Trophoblast cell (in vitro differentiated cells and primary cell): Measurements from ENCODE around the gene GYPC.
A peak's percentile ranks its signal among the peaks of the same experiment; 100 is the strongest.

Experiments used
- DNase-seq, 2 donors: peaks; one replicate each; pipeline ENCODE4 v3.0.0-alpha.2; 2016
- H2AFZ ChIP-seq: 2 replicates; pipeline ENCODE4 v1.6.1; 2013; ENCODE audit warnings: low read length, moderate library complexity, mild to moderate bottlenecking; ENCODE audit not compliant: insufficient read depth, poor library complexity
- H2AK5ac ChIP-seq: 2 replicates; pipeline ENCODE4 v1.6.1; 2013; ENCODE audit warnings: mild to moderate bottlenecking, low read length
- H2BK120ac ChIP-seq: 2 replicates; pipeline ENCODE4 v1.6.1; 2013; ENCODE audit warnings: low read length, mild to moderate bottlenecking, moderate library complexity; ENCODE audit not compliant: insufficient read depth, poor library complexity
- H2BK12ac ChIP-seq: 2 replicates; pipeline ENCODE4 v1.6.1; 2013; ENCODE audit warnings: mild to moderate bottlenecking, low read length, moderate library complexity
- H2BK5ac ChIP-seq: 2 replicates; pipeline ENCODE4 v1.6.1; 2013; ENCODE audit warnings: low read length, low read depth, moderate library complexity, mild to moderate bottlenecking; ENCODE audit not compliant: poor library complexity
- H3K14ac ChIP-seq: 2 replicates; pipeline ENCODE4 v1.6.1; 2013; ENCODE audit warnings: mild to moderate bottlenecking, low read length
- H3K18ac ChIP-seq: 2 replicates; pipeline ENCODE4 v1.6.1; 2013; ENCODE audit warnings: mild to moderate bottlenecking, low read length
- H3K23ac ChIP-seq: 2 replicates; pipeline ENCODE4 v1.6.1; 2013; ENCODE audit warnings: low read length
- H3K27ac ChIP-seq: 2 replicates; pipeline ENCODE4 v1.5.1; 2013; ENCODE audit warnings: low read depth, mild to moderate bottlenecking, inconsistent platforms, low read length, moderate library complexity
- H3K27me3 ChIP-seq: 2 replicates; pipeline ENCODE4 v1.6.1; 2013; ENCODE audit warnings: inconsistent platforms, mild to moderate bottlenecking, low read length, moderate library complexity; ENCODE audit not compliant: insufficient read depth
- H3K36me3 ChIP-seq, 2 experiments: 1 replicate in 1 of 2; 2 replicates in 1 of 2; pipeline ENCODE4 v1.6.1; 2013; ENCODE audit warnings: low read length in 2 of 2, mild to moderate bottlenecking in 2 of 2, moderate library complexity in 1 of 2; ENCODE audit not compliant: insufficient read depth in 2 of 2, control insufficient read depth in 1 of 2
- H3K4ac ChIP-seq: 2 replicates; pipeline ENCODE4 v1.6.1; 2013; ENCODE audit warnings: low read depth, mild to moderate bottlenecking, low read length, moderate library complexity
- H3K4me1 ChIP-seq, 2 experiments: 1 replicate in 1 of 2; 2 replicates in 1 of 2; pipeline ENCODE4 v1.6.1; 2013; ENCODE audit warnings: low read length in 2 of 2, mild to moderate bottlenecking in 2 of 2, moderate library complexity in 1 of 2; ENCODE audit not compliant: insufficient read depth in 2 of 2, control insufficient read depth in 1 of 2
- H3K4me2 ChIP-seq: 2 replicates; pipeline ENCODE4 v1.6.1; 2013; ENCODE audit warnings: inconsistent platforms, mild to moderate bottlenecking, low read length, moderate library complexity
- H3K4me3 ChIP-seq: 2 replicates; pipeline ENCODE4 v1.5.1; 2013; ENCODE audit warnings: mild to moderate bottlenecking, low read depth, low read length, inconsistent platforms
- H3K79me1 ChIP-seq: one replicate; pipeline ENCODE4 v1.6.1; 2013; ENCODE audit warnings: low read length
- H3K79me2 ChIP-seq: 2 replicates; pipeline ENCODE4 v1.6.1; 2013; ENCODE audit warnings: low read length, mild to moderate bottlenecking; ENCODE audit not compliant: control insufficient read depth, insufficient read depth, poor library complexity
- H3K9ac ChIP-seq: 2 replicates; pipeline ENCODE4 v1.6.1; 2013; ENCODE audit warnings: mild to moderate bottlenecking, low read length
- H3K9me3 ChIP-seq: 2 replicates; pipeline ENCODE4 v1.6.1; 2013; ENCODE audit warnings: low read depth, mild to moderate bottlenecking, control low read depth, inconsistent platforms, low read length; ENCODE audit not compliant: insufficient read depth
- H4K12ac ChIP-seq: 2 replicates; pipeline ENCODE4 v1.6.1; 2013; ENCODE audit warnings: low read depth, mild to moderate bottlenecking, low read length, moderate library complexity
- H4K8ac ChIP-seq: 2 replicates; pipeline ENCODE4 v1.6.1; 2013; ENCODE audit warnings: low read depth, mild to moderate bottlenecking, low read length, moderate library complexity
- H4K91ac ChIP-seq: one replicate; pipeline ENCODE4 v1.6.1; 2013; ENCODE audit warnings: low read depth, mild to moderate bottlenecking, low read length, moderate library complexity
- WGBS: extraction: QIAGEN DNeasy Blood & Tissue Kit; methylation state at CpG from one replicate; pipeline ENCODE4 v1.1.7; 2013; ENCODE audit warnings: missing lambda C conversion rate; ENCODE audit not compliant: insufficient read length, insufficient coverage; ENCODE audit errors: extremely low coverage; 5-methylcytosine and 5-hydroxymethylcytosine counted together

Gene GYPC

DNA sequence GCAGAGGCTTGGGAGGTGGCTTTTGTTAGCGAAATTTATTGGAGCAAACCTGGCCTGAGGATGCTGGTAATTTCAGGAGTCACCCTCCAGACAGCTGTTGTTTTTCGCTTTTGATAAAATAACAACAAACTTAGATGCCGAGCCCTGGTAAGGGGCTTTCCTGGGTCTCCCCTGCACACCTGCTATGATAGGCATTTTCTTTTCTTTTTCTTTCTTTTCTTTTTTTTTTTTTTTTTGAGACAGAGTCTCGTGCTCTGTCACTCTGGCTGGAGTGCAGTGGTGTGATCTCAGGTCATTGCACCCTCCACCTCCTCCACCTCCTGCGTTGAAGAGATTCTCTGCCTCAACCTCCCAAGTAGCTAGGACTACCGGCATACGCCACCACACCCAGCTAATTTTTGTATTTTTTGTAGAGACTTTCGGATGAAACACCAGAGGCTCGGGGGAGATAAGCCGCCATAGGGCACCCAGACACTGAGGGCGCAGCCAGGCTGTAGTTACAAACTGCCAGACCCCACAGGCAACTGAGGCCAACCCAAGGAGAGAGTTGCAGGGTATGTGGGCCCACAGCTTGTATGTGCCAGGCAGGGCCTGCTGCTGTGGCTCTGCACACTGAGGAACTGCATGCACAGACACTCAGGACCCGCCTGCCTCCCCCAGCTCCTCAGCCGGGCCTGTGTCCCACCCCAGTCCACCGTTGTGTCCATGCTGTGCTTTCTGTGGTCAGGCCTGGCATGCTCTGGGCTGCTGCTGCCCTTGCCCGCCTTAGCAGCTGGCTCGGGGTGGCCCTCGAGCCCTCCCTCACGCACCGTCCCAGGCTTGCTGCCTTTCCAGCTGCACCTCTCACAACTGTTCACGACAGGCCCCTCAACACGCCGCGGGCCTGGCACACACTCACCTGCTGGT, 3.9 kb downstream of the GYPC start:
- no peaks in the 10 kb centered on the region for H3K27me3 ChIP-seq
- no peak overlapping the region for H4K91ac ChIP-seq
- no peak for DNase-seq
- no peak overlapping the region for H4K12ac ChIP-seq
- no peak overlapping the region for H2AFZ ChIP-seq
- no peak overlapping the region for H2AK5ac ChIP-seq
- no peak overlapping the region for H3K4me2 ChIP-seq
- no peak overlapping the region for H2BK12ac ChIP-seq
- no CpG with 5 or more reads among the region's 23 CpGs for WGBS
- H3K79me2 ChIP-seq: peaks cover 3% of the 10 kb centered on the region
- H3K18ac ChIP-seq: no peak overlapping the region
- peaks cover 2% of the 10 kb centered on the region for H3K9me3 ChIP-seq
- no peak overlapping the region for H3K23ac ChIP-seq
- H2BK5ac ChIP-seq: no peak overlapping the region
- peaks cover 22 to 26% of the 10 kb centered on the region in 2 experiments for H3K4me1 ChIP-seq
- H3K4ac ChIP-seq: no peak overlapping the region
- no peak overlapping the region for H3K9ac ChIP-seq
- H3K79me1 ChIP-seq: peaks cover 22% of the 10 kb centered on the region
- H4K8ac ChIP-seq: peak overlapping the region; percentile 20
- peaks cover 0 to 3% of the 10 kb centered on the region in 2 experiments for H3K36me3 ChIP-seq
- no peak overlapping the region for H2BK120ac ChIP-seq
- H3K14ac ChIP-seq: no peak overlapping the region
- H3K4me3 ChIP-seq: no peak overlapping the region
- no peak overlapping the region for H3K27ac ChIP-seq

DNA sequence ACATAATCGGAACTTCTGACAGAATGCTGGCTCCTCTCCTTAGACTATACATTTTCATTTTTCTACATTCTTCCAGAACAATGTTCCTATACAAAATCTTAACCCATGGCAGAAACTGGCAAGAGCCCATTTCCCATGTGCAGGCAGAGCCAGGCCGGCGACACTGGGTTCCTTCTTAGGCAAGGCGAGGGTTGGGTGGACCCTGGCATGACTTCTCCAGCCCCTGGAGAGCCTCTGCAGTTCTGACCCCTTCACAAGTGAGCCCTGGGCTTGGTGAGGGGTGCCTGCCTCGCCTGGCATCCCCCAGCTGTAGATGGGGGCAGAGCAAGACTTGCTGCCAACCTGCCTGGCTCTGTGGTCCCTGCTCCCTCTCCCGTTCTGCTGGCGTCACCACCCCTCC, 5.0 kb downstream of the GYPC start:
- Histone ChIP-seq H2BK120ac (no peak overlapping the region), H2AFZ (no peak overlapping the region), H3K27me3 (no peaks in the 10 kb centered on the region), H3K27ac (no peak overlapping the region), H3K4me3 (no peak overlapping the region), H3K4me1 (peaks cover 16% of the 10 kb centered on the region in 2 experiments), H3K4ac (no peak overlapping the region), H3K4me2 (no peak overlapping the region), H2AK5ac (no peak overlapping the region), H4K12ac (no peak overlapping the region), H3K36me3 (peaks cover 0 to 3% of the 10 kb centered on the region in 2 experiments), H3K18ac (no peak overlapping the region), H4K91ac (no peak overlapping the region), H3K9me3 (peaks cover 2% of the 10 kb centered on the region), H3K79me1 (peaks cover 16% of the 10 kb centered on the region), H3K79me2 (peaks cover 3% of the 10 kb centered on the region), H2BK12ac (no peak overlapping the region), H2BK5ac (no peak overlapping the region), H3K9ac (no peak overlapping the region), H3K14ac (no peak overlapping the region), H3K23ac (no peak overlapping the region), H4K8ac (no peak overlapping the region)
- no peak for DNase-seq
- no CpG with 5 or more reads among the region's 7 CpGs for WGBS

GRCh38 chr2:126661702-126662500, 5.9 kb downstream of the GYPC start:
- Histone ChIP-seq H4K91ac (no peak overlapping the region), H3K27me3 (no peaks in the 10 kb centered on the region), H3K79me2 (no peaks in the 10 kb centered on the region), H3K4me2 (no peak overlapping the region), H2AK5ac (no peak overlapping the region), H3K27ac (no peak overlapping the region), H2BK5ac (no peak overlapping the region), H3K36me3 (peaks cover 0 to 3% of the 10 kb centered on the region in 2 experiments), H3K9me3 (peaks cover 2% of the 10 kb centered on the region), H3K4me3 (no peak overlapping the region), H3K23ac (no peak overlapping the region), H3K4me1 (peaks cover 12 to 15% of the 10 kb centered on the region in 2 experiments), H4K12ac (no peak overlapping the region), H3K9ac (no peak overlapping the region), H3K79me1 (peaks cover 8% of the 10 kb centered on the region), H3K14ac (no peak overlapping the region), H3K4ac (no peak overlapping the region), H3K18ac (no peak overlapping the region), H4K8ac (no peak overlapping the region), H2BK12ac (no peak overlapping the region), H2BK120ac (no peak overlapping the region), H2AFZ (no peak overlapping the region)
- no CpG with 5 or more reads among the region's 10 CpGs for WGBS
- no peak for DNase-seq

- Histone ChIP-seq H2AK5ac (no peak overlapping the region), H3K27ac (no peak overlapping the region), H2BK5ac (no peak overlapping the region), H3K4me3 (no peak overlapping the region), H3K27me3 (no peaks in the 10 kb centered on the region), H3K23ac (no peak overlapping the region), H3K4ac (no peak overlapping the region), H3K79me1 (peaks cover 3% of the 10 kb centered on the region), H3K79me2 (no peaks in the 10 kb centered on the region), H3K14ac (no peak overlapping the region), H3K4me1 (peaks cover 7 to 9% of the 10 kb centered on the region in 2 experiments), H2AFZ (no peak overlapping the region), H3K36me3 (peaks cover 0 to 3% of the 10 kb centered on the region in 2 experiments), H4K8ac (no peak overlapping the region), H4K12ac (no peak overlapping the region), H3K9me3 (peaks cover 2% of the 10 kb centered on the region), H2BK12ac (no peak overlapping the region), H4K91ac (no peak overlapping the region), H3K9ac (no peak overlapping the region), H2BK120ac (no peak overlapping the region), H3K18ac (no peak overlapping the region), H3K4me2 (no peak overlapping the region)
- WGBS: no CpG with 5 or more reads among the region's 7 CpGs
- no peak for DNase-seq
Measured at GRCh38 chr2:126662621-126663020, 6.7 kb downstream of the GYPC start.
